Neutrophil (primary cell): ENCODE measurements around the gene PIP5K1B.

Experiments used
- H3K27ac ChIP-seq: fragments of 200-600 bp; sonication (generic); 2 replicates; pipeline ENCODE4 v1.5.1; 2016; ENCODE audit warnings: mild to moderate bottlenecking, moderate library complexity
- H3K27me3 ChIP-seq: fragments of 200-600 bp; sonication (generic); 2 replicates; pipeline ENCODE4 v1.6.0; 2016; ENCODE audit warnings: mild to moderate bottlenecking
- H3K36me3 ChIP-seq: fragments of 200-600 bp; sonication (generic); 2 replicates; pipeline ENCODE4 v1.5.1; 2017
- H3K4me1 ChIP-seq, 2 experiments: fragments of 200-600 bp in 1 of 2; sonication (generic) in 1 of 2; 1 replicate in 1 of 2; 2 replicates in 1 of 2; pipeline versions ENCODE4 v1.5.1 to v1.6.1; 2013 to 2016; ENCODE audit warnings: low read depth in 1 of 2, low read length in 1 of 2, mild to moderate bottlenecking in 1 of 2, moderate library complexity in 1 of 2; ENCODE audit not compliant: control insufficient read depth in 1 of 2, insufficient read depth in 1 of 2
- H3K4me3 ChIP-seq, 2 experiments: fragments of 200-600 bp in 1 of 2; sonication (generic) in 1 of 2; 1 replicate in 1 of 2; 2 replicates in 1 of 2; pipeline ENCODE4 v1.5.1; 2013 to 2016; ENCODE audit warnings: low read depth in 1 of 2, low read length in 1 of 2, mild to moderate bottlenecking in 1 of 2, moderate library complexity in 1 of 2
- H3K9me3 ChIP-seq: fragments of 200-600 bp; sonication (generic); 2 replicates; pipeline ENCODE4 v1.5.1; 2016
- TF ChIP-seq, protein P1 (sequence below): fragments of 200-600 bp; sonication (generic); IDR thresholded peaks from 2 replicates; pipeline ENCODE4 v1.5.1; 2016; ENCODE audit warnings: antibody characterized with exemption

Gene PIP5K1B

DNA sequence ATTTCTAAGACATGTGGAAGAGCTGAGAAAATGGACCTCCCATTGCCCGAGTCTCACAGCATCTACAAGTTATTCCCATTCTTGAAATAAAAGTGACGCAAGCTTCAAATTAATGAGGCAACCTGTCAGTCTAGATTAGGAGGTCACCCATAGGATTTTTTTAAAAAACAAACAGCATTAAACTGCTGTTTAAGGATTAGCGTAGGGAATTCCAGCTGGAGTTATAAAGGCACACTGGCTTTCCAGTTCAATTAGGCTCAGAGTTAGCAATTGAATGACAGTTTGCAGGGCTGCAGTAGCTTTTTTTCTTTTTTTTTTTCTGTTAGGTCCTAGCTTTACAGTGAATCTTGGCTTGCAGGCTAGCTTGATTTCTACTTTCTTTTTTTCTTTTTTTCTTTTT is 292.6 kb downstream of the PIP5K1B start:
- H3K27ac ChIP-seq: no peak overlapping the region
- peaks cover 17% of the 10 kb centered on the region for H3K36me3 ChIP-seq
- TF ChIP-seq, protein P1, sequence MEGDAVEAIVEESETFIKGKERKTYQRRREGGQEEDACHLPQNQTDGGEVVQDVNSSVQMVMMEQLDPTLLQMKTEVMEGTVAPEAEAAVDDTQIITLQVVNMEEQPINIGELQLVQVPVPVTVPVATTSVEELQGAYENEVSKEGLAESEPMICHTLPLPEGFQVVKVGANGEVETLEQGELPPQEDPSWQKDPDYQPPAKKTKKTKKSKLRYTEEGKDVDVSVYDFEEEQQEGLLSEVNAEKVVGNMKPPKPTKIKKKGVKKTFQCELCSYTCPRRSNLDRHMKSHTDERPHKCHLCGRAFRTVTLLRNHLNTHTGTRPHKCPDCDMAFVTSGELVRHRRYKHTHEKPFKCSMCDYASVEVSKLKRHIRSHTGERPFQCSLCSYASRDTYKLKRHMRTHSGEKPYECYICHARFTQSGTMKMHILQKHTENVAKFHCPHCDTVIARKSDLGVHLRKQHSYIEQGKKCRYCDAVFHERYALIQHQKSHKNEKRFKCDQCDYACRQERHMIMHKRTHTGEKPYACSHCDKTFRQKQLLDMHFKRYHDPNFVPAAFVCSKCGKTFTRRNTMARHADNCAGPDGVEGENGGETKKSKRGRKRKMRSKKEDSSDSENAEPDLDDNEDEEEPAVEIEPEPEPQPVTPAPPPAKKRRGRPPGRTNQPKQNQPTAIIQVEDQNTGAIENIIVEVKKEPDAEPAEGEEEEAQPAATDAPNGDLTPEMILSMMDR: no peak

DNA sequence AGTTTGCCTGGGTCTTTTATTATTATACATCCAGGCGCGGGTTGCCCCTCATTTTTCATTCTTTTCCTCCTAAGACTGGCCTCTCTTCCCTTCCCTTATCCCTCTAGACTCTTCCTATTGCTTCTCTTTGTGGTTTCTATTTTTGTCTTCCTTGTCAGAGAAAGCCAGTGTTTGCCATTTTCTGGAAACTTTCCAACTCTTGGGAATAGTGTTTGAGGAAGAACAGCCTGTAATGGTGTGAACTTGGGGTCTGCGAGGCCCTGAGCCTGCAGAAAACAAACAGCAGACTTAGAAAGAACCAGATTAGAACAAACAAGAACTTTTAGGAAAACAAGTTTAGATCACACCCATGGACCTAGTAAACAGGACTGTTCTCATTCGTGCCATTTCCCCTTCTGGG is 293.3 kb downstream of the PIP5K1B start:
- peaks cover 10% of the 10 kb centered on the region for H3K36me3 ChIP-seq
- no peak overlapping the region for H3K4me3 ChIP-seq
- H3K27ac ChIP-seq: peak overlapping the region; percentile 56
- H3K4me1 ChIP-seq: peaks cover 34 to 38% of the 10 kb centered on the region in 2 experiments
- no peaks in the 10 kb centered on the region for H3K9me3 ChIP-seq
- TF ChIP-seq, protein P1: no peak
- no peaks in the 10 kb centered on the region for H3K27me3 ChIP-seq

More for the DNA sequence above, 292.6 kb downstream of the PIP5K1B start:
- Histone ChIP-seq H3K9me3 (no peaks in the 10 kb centered on the region), H3K27me3 (no peaks in the 10 kb centered on the region), H3K4me3 (no peak overlapping the region), H3K4me1 (peaks cover 34 to 38% of the 10 kb centered on the region in 2 experiments)

DNA sequence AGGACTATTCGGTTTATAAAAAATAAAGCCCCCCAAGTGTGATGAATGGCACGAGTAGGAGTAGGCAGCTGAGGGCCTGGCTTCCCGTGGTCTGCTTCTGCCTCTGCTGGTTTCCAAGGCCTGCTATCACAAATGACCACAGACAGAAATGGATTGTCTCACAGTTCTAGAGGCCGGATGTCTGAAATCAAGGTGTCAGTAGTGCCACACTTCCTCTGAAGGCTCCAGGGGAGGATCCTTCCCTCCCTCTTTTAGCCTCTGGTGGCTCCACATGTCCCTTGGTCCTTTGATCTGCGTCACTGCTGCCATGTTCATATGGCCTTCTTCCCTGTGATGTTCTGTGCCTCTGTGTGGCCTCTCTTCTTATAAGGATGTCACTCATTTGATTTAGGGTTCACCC is 293.8 kb downstream of the PIP5K1B start:
- Histone ChIP-seq H3K9me3 (no peaks in the 10 kb centered on the region), H3K27me3 (no peaks in the 10 kb centered on the region), H3K27ac (peak overlapping the region; percentile 56), H3K4me3 (no peak overlapping the region), H3K36me3 (peaks cover 10% of the 10 kb centered on the region), H3K4me1 (peaks cover 34 to 38% of the 10 kb centered on the region in 2 experiments)
- TF ChIP-seq, protein P1: no peak

DNA sequence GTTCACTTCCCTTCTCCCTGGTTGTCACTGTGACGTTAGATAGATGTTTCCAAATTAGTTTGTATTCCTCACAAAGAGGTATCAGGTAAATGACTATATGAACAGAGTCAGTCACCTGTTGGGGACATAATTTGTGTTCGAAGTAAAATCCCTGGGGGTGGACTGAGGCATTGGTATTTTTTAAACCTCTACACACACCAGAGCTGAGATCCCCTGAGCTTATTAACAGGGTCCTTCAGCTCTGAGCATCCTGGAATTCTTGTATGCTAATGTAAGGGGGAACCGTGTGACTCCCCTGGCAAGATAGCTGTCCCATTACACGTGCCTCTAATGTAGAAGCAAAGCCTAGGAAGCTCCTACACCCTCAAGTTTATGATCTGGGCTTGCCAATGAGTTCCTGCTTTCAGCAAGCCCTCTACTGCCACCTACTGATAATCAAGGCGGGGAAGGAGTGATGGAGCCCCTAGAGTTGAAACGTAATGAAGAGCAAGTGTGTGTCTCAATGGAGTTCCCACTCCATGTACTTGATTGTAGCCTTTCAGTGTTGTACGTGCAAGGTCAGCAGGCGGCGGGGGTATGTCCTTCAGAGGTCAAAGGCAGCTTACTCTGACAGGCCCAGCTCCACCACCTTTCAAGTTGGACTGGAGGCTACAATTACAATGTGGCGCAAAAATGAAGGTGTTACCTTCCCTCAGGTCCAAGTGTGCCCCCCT is 294.5 kb downstream of the PIP5K1B start:
- H3K36me3 ChIP-seq: peaks cover 10% of the 10 kb centered on the region
- H3K4me3 ChIP-seq: no peak overlapping the region
- H3K27me3 ChIP-seq: no peaks in the 10 kb centered on the region
- H3K9me3 ChIP-seq: no peaks in the 10 kb centered on the region
- TF ChIP-seq, protein P1: peak; percentile 65
- H3K27ac ChIP-seq: peak overlapping the region; percentile 56
- peaks cover 34 to 38% of the 10 kb centered on the region in 2 experiments for H3K4me1 ChIP-seq

DNA sequence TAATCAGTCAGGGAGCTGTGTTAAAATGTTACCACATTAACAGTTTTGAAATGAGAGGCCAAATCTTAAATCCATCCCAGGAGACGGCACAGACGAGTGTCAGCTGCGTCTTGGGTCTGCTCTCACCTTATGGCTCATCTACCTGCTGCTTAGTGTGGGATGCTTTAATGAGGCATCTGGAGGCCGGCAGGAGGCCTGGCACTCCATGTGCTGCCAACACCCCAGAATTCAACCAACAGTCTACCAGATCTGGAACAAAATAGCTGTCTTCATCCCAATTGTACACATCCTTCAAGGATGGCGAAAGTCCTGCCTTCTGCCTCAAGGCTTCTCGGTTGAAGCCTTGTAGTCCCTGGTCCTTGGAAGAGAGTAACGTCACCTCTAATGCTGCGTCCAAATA is 296.9 kb downstream of the PIP5K1B start:
- TF ChIP-seq, protein P1: no peak
- H3K27me3 ChIP-seq: no peaks in the 10 kb centered on the region
- no peaks in the 10 kb centered on the region for H3K9me3 ChIP-seq
- peaks cover 10% of the 10 kb centered on the region for H3K36me3 ChIP-seq
- no peak overlapping the region for H3K27ac ChIP-seq
- peaks cover 19 to 21% of the 10 kb centered on the region in 2 experiments for H3K4me1 ChIP-seq
- H3K4me3 ChIP-seq: no peak overlapping the region
